NCI-H526 (cell line): Measurements from ENCODE around the gene CSTPP1.

ENCODE experiments used
- DNase-seq, 2 experiments: peaks; one replicate each; lab custom pipeline; 2025; lab: John Stamatoyannopoulos, UW

CSTPP1 gene, protein sequence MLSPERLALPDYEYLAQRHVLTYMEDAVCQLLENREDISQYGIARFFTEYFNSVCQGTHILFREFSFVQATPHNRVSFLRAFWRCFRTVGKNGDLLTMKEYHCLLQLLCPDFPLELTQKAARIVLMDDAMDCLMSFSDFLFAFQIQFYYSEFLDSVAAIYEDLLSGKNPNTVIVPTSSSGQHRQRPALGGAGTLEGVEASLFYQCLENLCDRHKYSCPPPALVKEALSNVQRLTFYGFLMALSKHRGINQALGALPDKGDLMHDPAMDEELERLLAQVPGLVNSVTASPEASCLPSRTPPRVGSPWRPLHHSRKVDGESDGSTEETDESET

GRCh38 chr11:46936138-46937110, at the start of gene CSTPP1:
Gene CSTPP1, plus strand, starts transcription at chr11:46936761. Its CDS starts 45 bp downstream, at chr11:46936806.
- peak; percentile 93 to 98 for DNase-seq

GRCh38 chr11:46888636-46889035, 47.9 kb upstream of the CSTPP1 start:
- no peak for DNase-seq

- no peak for DNase-seq
These were observed 47.3 kb upstream of the CSTPP1 start for GRCh38 chr11:46889251-46889650.

DNA sequence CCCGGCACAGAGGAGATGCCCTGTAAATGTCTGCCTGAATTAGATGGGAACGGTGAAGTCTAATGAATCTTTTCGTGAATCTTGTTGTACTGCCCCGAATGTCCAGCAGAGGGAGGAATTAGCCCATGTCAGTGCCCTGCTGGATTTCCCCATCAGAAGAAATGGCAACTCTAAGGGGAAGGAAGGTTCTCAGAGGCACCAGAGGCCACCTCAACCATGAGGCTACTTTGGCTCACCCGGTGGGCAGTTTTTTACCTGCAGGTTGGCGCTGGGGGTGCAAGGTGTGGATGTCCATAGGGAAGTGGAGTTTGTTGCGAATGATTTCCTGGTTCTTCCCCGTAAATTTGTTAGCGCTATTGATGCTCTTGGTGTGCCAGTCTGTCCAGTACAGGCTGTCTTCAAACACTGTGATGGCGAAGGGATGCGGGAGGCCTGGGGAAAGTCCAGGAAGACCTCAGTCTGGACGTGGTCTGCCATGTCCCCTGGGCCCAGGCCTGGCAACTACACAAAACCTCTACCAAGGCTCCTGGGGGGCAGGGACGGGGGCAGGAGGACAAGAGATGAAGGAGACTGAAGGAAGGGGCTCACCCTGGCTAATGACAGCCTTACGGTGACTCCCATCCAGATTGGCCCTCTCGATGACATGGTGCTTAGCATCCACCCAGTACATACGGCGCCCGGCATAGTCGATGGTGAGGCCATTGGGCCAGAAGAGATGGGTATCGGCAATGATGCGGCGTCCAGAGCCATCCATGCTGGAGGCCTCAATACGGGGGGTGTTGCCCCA, 46.7 kb upstream of the CSTPP1 start:
- DNase-seq: peak; percentile 55 to 89

DNA sequence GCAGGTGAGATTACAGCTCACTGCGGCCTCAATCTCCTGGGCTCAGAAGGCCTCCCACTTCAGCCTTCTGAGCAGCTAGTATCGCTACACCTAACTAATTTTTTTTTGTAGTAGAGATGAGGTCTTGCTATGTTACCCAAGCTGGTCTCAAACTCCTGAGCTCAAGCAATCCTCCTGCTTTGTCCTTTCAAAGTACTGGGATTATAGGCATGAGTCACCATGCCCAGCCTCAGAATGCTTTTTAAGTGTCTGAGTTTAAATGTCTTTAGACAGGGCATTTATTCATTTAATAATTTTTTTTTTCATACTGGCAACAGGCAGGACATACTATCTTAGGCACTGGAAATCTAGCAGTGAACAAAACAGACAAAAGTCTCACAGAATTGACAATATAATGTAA, 45.9 kb upstream of the CSTPP1 start:
- no peak for DNase-seq

- no peak for DNase-seq
These were observed 44.5 kb upstream of the CSTPP1 start for GRCh38 chr11:46892109-46892508.

DNA sequence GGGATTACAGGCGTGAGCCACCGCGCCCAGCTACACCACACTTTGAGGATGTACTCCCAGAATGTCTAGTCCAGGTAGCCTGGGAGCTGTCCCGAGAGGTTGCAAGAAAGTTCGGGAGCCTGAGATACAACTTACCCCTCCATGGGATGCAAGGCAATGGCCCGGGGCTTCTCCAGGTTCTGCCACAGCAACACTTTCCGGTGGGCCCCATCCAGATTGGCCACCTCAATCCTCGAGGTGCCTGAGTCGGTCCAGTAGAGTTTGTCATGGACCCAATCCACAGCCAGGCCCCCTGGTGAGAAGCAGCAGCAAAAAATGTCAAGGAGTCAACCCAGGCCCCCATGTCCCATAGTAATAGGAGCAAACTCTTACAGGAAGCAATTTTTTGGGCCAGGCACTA, 43.7 kb upstream of the CSTPP1 start:
- no peak for DNase-seq

DNA sequence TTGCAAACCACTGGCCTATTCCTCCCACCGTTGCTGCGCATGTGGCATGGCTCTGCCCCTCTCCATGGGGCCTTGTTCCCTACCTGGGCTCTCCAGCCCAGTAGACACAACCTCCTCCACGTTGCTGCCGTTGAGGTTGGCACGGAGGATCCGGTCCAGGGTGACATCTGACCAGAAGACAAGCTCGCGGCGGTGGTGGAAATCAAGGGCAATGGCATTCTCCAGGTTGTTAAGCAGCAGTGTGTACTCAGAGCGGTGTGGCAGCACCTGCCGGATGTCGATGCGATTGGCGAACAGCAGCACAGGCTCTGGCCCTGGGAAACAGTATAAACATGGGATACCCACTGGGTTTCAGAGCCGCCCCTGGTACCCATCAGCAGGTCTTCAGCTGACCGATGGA, 42.1 kb upstream of the CSTPP1 start:
- DNase-seq: no peak

DNA sequence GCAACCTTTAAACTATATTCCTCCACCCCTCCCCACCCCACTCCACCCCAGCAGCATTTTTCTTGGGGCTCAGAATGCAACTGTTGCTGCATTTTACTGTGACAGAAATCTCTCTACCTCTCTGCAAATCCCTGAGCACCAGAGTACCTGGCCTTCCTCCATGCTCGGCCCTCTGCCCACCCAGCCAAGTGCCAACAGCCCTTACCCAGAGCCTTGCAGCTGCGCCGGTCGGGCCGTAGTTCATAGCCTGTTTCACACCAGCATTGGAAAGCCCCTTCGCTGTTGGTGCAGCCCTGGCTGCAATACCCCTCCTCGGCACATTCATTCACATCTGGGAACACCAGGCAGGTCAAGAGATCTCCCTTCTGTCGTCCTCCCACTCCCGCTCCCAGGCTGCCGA, 41.6 kb upstream of the CSTPP1 start:
- no peak for DNase-seq

GRCh38 chr11:46895821-46896220, 40.7 kb upstream of the CSTPP1 start:
- DNase-seq: no peak

DNA sequence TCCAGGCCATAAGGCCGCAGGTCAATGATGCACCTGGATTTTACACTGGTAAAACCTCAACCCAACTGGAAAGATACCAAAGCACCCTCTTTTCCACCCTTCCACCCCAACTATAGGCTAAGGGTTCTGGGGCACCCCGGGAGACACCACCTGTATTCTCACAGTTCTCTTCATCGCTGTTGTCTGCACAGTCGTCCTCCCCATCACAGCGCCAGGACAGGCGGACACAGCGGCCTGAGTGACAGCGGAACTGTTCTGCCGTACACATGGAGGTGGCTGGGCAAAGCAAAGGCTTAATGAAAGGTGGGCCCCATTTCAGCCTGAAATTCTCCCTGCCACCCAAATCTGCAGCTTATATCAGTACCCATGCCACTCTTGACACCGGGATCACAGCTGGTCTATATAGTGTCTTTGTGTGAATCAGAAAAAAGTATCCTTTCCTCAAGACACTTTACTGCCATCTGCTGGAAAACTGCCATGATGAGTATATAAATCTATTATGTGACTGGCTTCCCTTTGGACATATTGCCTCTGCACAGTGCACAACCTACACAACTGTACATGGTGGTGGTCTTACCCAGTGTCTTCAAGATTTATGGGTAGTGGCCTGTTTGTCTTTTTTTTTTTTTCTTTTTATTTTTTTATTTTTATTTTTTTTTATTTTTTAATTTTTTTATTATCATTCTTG, 39.7 kb upstream of the CSTPP1 start:
- peak; percentile 75 for DNase-seq

DNA sequence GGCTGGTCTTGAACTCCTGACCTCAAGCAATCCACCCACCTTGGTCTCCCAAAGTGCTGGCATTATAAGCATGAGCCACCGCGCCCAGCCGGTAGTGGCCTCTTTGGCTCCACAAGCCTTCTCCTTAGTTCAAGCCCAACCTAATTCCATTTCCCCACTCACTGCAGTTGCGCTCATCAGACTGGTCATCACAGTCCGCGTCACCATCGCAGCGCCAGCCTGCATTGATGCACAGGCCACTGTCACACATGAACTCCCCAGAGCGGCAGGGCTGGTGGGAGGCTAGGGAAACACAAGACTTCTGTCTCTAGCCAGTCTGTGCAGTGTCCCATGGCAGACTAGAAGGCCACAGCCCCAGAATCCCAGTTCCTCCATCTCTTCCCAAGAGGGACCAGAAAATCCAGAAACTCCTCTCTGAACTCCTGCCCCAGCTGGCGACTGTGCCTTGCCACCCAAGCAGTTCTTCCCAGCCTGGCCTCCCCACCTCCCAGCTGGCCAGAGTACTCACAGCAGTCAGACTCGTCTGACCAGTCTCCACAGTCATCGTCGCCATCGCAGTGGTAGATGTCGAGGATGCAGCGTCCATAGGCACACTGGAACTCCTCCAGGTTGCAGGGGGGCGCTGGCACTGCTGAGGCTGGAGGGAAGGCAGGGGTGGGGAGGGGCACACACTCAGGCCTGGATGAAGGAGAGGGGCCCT, 38.0 kb upstream of the CSTPP1 start:
- peak in 1 of 2 experiments; percentile 37 for DNase-seq

GRCh38 chr11:46899501-46900025, 37.0 kb upstream of the CSTPP1 start:
- DNase-seq: no peak

DNA sequence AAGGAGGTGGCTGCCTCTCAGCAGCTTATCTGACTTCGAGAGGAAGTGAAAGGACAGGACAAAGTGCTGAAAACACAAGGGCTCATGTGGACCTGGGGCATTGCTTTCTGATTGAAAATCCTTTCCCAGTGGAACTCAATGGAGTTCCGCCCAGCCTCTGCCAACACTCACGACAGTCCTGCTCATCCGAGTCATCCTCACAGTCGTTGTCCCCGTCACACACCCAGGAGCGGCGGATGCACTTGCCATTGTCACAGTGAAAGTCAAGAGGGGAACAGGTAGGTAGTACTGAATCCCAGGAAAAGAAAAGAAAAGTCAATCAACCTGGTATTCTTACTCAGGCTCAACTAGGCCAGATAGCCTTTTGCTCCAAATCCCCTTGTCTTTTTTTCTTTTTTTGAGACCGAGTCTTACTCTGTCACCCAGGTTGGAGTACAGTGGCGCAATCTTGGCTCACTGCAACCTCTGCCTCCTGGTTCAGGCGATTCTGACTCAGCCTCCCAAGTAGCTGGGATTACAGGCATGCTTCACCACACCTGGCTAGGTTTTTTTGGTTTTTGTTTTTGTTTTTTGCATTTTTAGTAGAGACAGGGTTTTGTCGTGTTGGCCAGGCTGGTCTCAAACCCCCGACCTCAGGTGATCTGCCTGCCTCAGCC, 36.3 kb upstream of the CSTPP1 start:
- no peak for DNase-seq

DNA sequence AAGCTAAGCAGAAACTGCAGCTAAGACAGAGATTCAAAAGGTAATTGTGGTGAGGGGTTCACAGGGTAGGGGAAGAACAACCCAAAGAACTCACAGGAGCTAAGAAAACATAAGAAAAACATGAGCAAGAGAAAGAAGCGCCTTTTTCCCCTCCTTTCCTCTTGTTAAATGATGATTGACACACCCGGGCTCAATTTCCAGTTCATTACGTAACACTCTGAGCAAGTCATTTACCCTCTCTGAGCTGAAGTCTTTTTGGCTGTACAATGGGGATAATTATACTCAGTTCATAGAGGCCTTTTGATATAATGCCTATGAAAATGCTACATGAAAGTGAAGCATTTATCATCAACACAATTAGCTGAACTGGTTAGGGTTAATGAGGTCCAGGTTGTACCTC, 35.4 kb upstream of the CSTPP1 start:
- DNase-seq: no peak

DNA sequence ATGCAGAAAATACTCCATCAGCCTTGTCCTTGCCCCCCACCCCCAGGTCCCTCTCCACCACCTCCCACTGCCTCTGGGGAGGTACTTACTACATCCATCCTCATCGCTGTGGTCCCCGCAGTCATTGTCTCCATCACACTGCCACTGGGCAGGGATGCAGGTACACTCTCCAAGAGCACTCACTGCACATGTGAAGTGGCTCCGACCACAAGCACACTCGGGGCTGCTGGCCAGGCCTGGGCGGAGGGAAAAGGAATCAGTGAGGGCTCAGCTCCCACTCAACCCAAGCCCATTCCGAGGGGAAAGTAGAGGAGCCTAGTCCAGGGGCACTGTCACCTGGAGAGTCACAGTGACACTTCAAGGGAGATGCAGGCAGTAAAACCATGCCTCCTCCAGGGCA, 33.9 kb upstream of the CSTPP1 start:
- DNase-seq: no peak

GRCh38 chr11:46903846-46904245, 32.7 kb upstream of the CSTPP1 start:
- DNase-seq: no peak

- no peak for DNase-seq
These were observed 30.8 kb upstream of the CSTPP1 start for GRCh38 chr11:46905806-46906205.

DNA sequence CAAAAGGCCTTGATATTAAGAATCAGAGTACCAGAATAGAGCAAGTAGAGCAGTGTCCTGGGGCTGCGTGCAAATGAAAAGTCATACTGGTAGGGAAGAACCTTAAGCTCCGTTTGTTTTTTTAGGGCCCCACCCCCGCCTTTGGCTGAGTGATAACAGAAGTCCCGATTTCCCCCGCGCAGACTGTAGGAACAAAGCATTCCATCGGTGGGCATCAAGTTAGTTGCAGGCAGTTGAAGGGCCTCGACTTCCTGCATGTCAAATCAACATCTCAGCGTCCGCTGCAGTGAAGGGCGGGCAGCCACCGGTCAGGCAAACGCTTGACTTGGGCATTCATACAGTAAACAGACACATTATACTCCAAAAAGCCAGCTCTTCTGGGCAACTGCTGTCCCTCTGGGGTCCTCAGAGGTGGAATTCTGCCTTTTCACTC, 29.9 kb upstream of the CSTPP1 start:
- DNase-seq: no peak

DNA sequence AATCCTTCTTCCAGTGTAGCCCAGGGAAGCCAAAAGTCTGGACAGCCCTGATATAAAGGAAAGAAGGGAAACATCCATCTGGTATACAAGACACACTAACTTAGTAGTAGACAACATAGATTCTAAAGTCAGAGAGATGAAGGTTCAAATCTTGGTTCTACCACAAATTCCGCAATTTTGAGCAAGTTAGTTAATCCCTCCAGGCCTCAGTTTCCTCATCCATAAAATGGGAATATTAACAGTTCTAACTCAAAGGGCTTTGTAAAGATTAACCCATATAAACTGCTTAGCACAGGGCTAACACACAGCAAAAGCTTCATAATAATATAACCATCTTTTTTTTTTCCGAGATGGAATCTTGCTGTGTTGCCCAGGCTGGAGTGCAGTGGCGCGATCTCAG, 29.0 kb upstream of the CSTPP1 start:
- DNase-seq: no peak
